Endodermal cell (in vitro differentiated cells): ENCODE results near the gene GRM7. TPM values are rescaled to one million over a fixed set of nuclear protein-coding genes. Genes with fewer than 3 reads are reported as not detected.
A peak's percentile ranks its signal among the peaks of the same experiment; 100 is the strongest.

ENCODE experiments used
- DNase-seq: peaks from one replicate; pipeline ENCODE4 v3.0.0-alpha.2; 2017
- H3K27ac ChIP-seq: 2 replicates; pipeline ENCODE4 v1.5.1; 2013; ENCODE audit warnings: mild to moderate bottlenecking, low read depth, low read length, moderate library complexity
- H3K27me3 ChIP-seq: 2 replicates; pipeline ENCODE4 v1.6.1; 2013; ENCODE audit warnings: mild to moderate bottlenecking, low read length, moderate library complexity; ENCODE audit not compliant: insufficient read depth, control insufficient read depth, poor library complexity, severe bottlenecking
- H3K36me3 ChIP-seq: 2 replicates; pipeline ENCODE4 v1.7.0; 2013; ENCODE audit warnings: mild to moderate bottlenecking, low read length, moderate library complexity; ENCODE audit not compliant: control insufficient read depth, insufficient read depth
- H3K4me1 ChIP-seq: one replicate; pipeline ENCODE4 v1.7.0; 2013; ENCODE audit warnings: low read length; ENCODE audit not compliant: control insufficient read depth, insufficient read depth
- H3K4me3 ChIP-seq: 2 replicates; pipeline ENCODE4 v1.5.1; 2013; ENCODE audit warnings: mild to moderate bottlenecking, low read length, moderate library complexity
- H3K9ac ChIP-seq: 2 replicates; pipeline ENCODE4 v1.6.1; 2013; ENCODE audit warnings: mild to moderate bottlenecking, low read length, moderate library complexity; ENCODE audit not compliant: poor library complexity, severe bottlenecking; ENCODE audit errors: extremely low read depth
- H3K9me3 ChIP-seq: 2 replicates; pipeline ENCODE4 v1.6.1; 2013; ENCODE audit warnings: mild to moderate bottlenecking, low read length, moderate library complexity; ENCODE audit not compliant: control insufficient read depth
- H3K27ac Mint-ChIP-seq: 2 replicates; pipeline ENCODE4 v1.8.0; 2020; ENCODE audit warnings: mixed read lengths
- H3K27me3 Mint-ChIP-seq: 2 replicates; pipeline ENCODE4 v1.8.0; 2021; ENCODE audit warnings: mild to moderate bottlenecking, mixed read lengths; ENCODE audit not compliant: insufficient read depth
- H3K36me3 Mint-ChIP-seq: 2 replicates; pipeline ENCODE4 v1.8.0; 2020; ENCODE audit warnings: low read depth, mixed read lengths
- H3K4me1 Mint-ChIP-seq: 2 replicates; pipeline ENCODE4 v1.8.0; 2020; ENCODE audit warnings: mixed read lengths
- H3K4me3 Mint-ChIP-seq: 2 replicates; pipeline ENCODE4 v1.8.0; 2020; ENCODE audit warnings: mild to moderate bottlenecking, moderate library complexity, mixed read lengths
- H3K9me3 Mint-ChIP-seq: 2 replicates; pipeline ENCODE4 v1.8.0; 2020; ENCODE audit warnings: mild to moderate bottlenecking, mixed read lengths
- WGBS, 2 experiments: methylation state at CpG; one replicate each; pipeline versions ENCODE4 v1.1.5 to v1.1.7; 2013; ENCODE audit warnings: missing lambda C conversion rate in 2 of 2, mixed read lengths in 1 of 2; ENCODE audit not compliant: insufficient coverage in 1 of 2, insufficient read length in 1 of 2; 5-methylcytosine and 5-hydroxymethylcytosine counted together
- total RNA-seq, 2 donors: library from RNA; stranded (reverse); fragmentation: NEBNext Ultra II Directional in 1 of 2; extraction: Animal tissue kit (Norgen Biotek cat#: 25700) in 1 of 2; gene quantifications; 2 replicates in 1 of 2; 3 replicates in 1 of 2; pipeline ENCODE4 v1.2.1, GENCODE V29; 2021
- TF ChIP-seq, protein P1 (sequence below): fragments of 200-600 bp; sonication (generic); conservative IDR thresholded peaks from 2 replicates; pipeline ENCODE4 v1.5.0; 2021; ENCODE audit warnings: antibody characterized with exemption, mild to moderate bottlenecking

Gene GRM7
- total RNA-seq, 2 donors from 2014 or later = 0.11 to 0.73 TPM

DNA sequence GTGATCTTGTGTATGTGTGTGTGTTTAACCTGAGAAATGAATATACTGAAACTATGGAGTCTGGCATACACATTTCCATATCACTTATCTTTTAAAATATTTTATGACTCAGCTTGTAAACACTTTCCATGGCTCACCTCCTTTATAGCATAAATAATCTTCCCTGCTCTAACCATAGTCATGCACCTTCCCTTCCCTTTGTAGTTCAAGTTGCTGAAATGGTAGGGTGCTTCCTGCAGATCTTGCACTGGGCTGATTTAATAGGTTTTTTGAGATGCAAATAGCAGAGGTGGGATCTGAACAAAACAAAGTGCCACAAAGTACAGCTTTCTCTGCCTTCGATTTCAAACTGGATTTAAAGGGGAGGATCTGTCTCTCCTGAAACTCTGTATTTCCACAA, 928.0 kb downstream of the GRM7 start:
- peaks cover 32% of the 10 kb centered on the region for H3K9me3 Mint-ChIP-seq
- Histone ChIP-seq H3K36me3 (no peaks in the 10 kb centered on the region), H3K4me3 (no peak overlapping the region), H3K9me3 (peaks cover 18% of the 10 kb centered on the region), H3K27me3 (no peaks in the 10 kb centered on the region), H3K9ac (no peak overlapping the region), H3K27ac (no peak overlapping the region), H3K4me1 (peaks cover 6% of the 10 kb centered on the region)
- H3K4me1 Mint-ChIP-seq = peaks cover 33% of the 10 kb centered on the region
- H3K36me3 Mint-ChIP-seq = peaks cover 9% of the 10 kb centered on the region
- H3K4me3 Mint-ChIP-seq = no peak overlapping the region
- H3K27ac Mint-ChIP-seq = no peak overlapping the region
- TF ChIP-seq, protein P1, sequence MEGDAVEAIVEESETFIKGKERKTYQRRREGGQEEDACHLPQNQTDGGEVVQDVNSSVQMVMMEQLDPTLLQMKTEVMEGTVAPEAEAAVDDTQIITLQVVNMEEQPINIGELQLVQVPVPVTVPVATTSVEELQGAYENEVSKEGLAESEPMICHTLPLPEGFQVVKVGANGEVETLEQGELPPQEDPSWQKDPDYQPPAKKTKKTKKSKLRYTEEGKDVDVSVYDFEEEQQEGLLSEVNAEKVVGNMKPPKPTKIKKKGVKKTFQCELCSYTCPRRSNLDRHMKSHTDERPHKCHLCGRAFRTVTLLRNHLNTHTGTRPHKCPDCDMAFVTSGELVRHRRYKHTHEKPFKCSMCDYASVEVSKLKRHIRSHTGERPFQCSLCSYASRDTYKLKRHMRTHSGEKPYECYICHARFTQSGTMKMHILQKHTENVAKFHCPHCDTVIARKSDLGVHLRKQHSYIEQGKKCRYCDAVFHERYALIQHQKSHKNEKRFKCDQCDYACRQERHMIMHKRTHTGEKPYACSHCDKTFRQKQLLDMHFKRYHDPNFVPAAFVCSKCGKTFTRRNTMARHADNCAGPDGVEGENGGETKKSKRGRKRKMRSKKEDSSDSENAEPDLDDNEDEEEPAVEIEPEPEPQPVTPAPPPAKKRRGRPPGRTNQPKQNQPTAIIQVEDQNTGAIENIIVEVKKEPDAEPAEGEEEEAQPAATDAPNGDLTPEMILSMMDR = no peak
- peak; percentile 46 for DNase-seq
- 60 to 67% methylated on average over 1 of the region's 1 CpG for WGBS, 2 experiments
- H3K27me3 Mint-ChIP-seq = peaks cover 4% of the 10 kb centered on the region

DNA sequence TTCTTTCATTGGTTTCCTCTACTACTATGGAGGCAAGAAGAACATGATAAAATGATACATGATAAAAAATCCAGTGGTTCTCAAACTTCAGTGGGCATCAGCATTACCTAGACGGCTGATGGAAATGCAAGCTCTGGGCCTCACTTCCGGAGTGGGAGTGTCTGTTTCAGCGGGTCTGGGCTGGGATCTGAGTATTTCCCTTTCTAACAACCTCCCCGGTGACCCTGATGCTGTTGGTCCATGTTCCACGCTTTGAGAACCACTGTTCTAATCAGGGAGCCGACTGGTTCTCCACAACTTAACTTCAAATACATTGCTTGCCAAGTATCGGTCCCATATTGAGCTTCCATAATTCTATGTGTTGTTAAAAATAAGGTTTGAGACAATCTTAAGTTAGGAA, 928.4 kb downstream of the GRM7 start:
- Mint-ChIP-seq H3K9me3 (peaks cover 29% of the 10 kb centered on the region), H3K36me3 (peaks cover 9% of the 10 kb centered on the region), H3K4me3 (no peak overlapping the region), H3K27ac (no peak overlapping the region), H3K4me1 (peaks cover 33% of the 10 kb centered on the region), H3K27me3 (peaks cover 4% of the 10 kb centered on the region)
- Histone ChIP-seq H3K27me3 (no peaks in the 10 kb centered on the region), H3K4me3 (no peak overlapping the region), H3K27ac (no peak overlapping the region), H3K9me3 (peaks cover 18% of the 10 kb centered on the region), H3K9ac (no peak overlapping the region), H3K4me1 (peaks cover 6% of the 10 kb centered on the region), H3K36me3 (no peaks in the 10 kb centered on the region)
- 69 to 70% methylated on average over 5 to 7 of the region's 7 CpGs for WGBS, 2 experiments
- DNase-seq = peak; percentile 56
- TF ChIP-seq, protein P1 = no peak

DNA sequence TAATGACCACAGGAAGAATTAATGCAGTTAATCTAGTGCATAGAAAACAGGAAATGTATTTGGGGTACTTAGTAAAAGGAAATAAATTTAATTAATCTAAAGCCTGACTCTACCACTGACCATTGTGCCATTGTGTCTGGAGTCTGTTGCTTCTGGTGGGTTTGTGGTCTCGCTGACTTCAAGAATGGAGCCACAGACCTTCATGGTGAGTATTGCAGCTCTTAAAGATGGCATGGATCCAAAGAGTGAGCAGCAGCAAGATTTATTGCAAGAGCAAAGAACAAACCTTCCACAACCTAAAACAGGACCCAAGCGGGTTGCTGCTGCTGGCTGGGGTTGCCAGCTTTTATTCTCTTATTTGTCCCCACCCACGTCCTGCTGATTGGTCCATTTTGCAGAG, 929.2 kb downstream of the GRM7 start:
- H3K4me1 Mint-ChIP-seq = peaks cover 33% of the 10 kb centered on the region
- H3K27me3 Mint-ChIP-seq = peaks cover 4% of the 10 kb centered on the region
- no peak overlapping the region for H3K4me3 Mint-ChIP-seq
- peaks cover 18% of the 10 kb centered on the region for H3K9me3 ChIP-seq
- H3K4me3 ChIP-seq = peak overlapping the region; percentile 33
- H3K36me3 ChIP-seq = no peaks in the 10 kb centered on the region
- DNase-seq = no peak
- H3K9ac ChIP-seq = no peak overlapping the region
- TF ChIP-seq, protein P1 = no peak
- peaks cover 9% of the 10 kb centered on the region for H3K36me3 Mint-ChIP-seq
- H3K27me3 ChIP-seq = no peaks in the 10 kb centered on the region
- no peak overlapping the region for H3K27ac Mint-ChIP-seq
- 89 to 96% methylated on average over 3 of the region's 3 CpGs for WGBS, 2 experiments
- H3K4me1 ChIP-seq = peaks cover 6% of the 10 kb centered on the region
- H3K27ac ChIP-seq = no peak overlapping the region
- H3K9me3 Mint-ChIP-seq = peaks cover 27% of the 10 kb centered on the region
